GM19468 (cell line): ENCODE results near the gene ORC6.

Experiments
- ATAC-seq: cut with Tn5 transposase; IDR thresholded peaks from one replicate; pipeline ENCODE4 v1.9.1; 2021; ENCODE audit warnings: mild to moderate bottlenecking, moderate library complexity, moderate number of reproducible peaks; ENCODE audit not compliant: unreplicated experiment; ENCODE audit errors: extremely low read depth

Gene ORC6

GRCh38 chr16:46730126-46730525 lies 40.7 kb downstream of the ORC6 start:
- no peak for ATAC-seq

DNA sequence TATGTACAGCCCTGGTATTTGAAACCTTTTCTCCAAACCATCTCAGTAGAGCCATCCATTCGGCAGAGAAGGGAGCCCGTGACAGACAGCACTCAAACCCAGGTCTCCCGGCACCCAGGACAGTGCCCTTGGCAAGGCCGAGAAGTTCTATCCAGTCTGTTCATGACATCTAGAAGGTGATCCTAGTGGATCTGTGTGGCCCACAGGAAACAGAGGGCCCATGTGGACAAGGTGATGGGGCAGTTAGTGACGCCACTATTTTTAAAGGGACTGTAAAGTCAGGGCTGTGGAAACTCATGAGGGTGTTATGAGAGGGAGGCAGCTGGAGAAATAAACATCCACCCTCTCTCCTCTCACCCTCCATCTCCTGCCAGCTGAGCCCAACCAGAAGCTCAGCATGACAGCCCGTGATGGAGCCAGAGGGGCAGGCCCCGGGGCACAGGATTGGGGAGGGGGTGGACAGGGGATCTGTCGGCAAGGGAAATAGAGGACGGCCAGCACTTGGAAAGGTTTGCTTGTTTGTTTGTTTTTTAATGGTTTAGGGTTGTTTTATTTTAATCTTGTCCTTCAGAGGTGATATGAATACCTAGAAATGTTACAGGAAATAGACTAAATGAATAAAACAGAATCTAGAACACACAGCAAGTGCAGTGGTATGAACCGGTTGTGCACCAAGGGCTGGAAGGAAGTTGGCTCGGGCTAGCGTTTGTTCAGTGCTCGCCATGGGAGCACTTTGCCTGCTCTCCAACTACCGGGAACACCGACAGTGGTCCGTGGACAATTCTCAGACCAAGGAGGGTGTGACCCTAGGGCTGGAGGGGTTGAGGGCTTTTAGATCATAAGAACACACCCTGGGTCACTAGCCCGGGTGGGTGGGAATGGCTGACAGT lies 41.6 kb downstream of the ORC6 start:
- no peak for ATAC-seq

DNA sequence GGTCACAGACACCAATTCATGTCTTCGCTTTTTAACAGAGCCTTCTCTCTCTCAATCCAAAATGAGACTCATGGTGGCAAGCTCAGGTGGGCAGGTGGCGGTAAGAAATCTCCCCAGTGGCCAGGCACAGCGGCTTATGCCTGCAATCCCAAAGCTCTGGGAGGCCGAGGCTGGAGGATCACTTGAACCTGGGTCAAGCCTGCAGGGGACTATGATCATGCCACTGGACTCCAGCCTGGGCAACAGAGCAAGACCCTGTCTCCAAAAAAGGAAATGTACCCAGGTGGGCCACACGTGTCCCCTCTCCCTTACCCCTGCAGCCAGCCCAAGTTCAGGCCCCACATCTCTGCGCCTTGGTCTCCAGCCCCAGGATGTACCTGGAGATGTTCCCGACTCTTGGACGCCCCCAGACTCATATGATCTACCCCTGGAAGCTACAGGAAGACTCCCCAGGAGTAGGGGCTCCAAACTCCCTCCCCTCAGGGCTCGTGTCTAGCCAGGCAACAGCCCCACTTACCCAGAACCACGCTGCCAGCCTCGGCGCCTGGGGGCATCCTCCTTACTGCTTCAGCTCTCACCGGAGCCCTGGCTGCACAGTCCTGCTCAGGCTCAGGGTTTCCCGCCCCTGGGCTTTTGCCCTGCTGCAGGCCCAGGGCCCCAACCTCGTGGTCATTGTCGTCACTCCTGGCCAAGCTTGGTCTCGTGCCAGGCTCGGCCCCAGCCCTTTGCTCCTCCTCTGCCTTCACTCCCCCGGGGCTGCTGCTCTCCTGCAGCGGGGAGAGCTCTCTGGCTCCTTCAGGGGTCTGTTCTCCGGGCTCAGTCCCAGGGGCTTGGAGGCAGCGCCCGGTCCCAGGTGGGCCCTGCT lies 42.5 kb downstream of the ORC6 start:
- ATAC-seq: no peak

GRCh38 chr16:46732561-46732960 lies 43.1 kb downstream of the ORC6 start:
- ATAC-seq: no peak

GRCh38 chr16:46733319-46733830 lies 43.9 kb downstream of the ORC6 start:
- no peak for ATAC-seq

GRCh38 chr16:46736695-46737094 lies 47.2 kb downstream of the ORC6 start:
- no peak for ATAC-seq

GRCh38 chr16:46737621-46738214 lies 48.3 kb downstream of the ORC6 start:
- ATAC-seq: no peak

DNA sequence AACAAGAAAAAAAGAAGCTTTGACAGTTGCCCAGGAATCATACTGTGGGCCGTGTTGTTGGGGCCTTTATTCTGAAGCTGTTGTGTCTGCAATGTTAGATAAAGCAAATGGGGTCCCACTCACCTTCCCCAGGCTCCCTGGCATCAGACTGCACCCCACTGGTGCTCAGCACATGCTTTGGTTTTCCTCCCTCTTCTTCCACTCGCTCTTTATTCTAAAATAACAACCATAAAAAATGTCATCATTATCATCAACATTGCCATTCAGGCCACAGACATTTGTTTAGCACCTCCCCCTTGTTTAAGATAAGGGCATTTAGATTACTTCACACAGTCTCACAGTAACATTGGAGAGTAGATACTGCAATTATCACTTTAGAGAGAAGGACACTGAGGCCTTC lies 50.5 kb downstream of the ORC6 start:
- ATAC-seq: no peak

GRCh38 chr16:46743232-46743719 lies 53.8 kb downstream of the ORC6 start:
- ATAC-seq: no peak

DNA sequence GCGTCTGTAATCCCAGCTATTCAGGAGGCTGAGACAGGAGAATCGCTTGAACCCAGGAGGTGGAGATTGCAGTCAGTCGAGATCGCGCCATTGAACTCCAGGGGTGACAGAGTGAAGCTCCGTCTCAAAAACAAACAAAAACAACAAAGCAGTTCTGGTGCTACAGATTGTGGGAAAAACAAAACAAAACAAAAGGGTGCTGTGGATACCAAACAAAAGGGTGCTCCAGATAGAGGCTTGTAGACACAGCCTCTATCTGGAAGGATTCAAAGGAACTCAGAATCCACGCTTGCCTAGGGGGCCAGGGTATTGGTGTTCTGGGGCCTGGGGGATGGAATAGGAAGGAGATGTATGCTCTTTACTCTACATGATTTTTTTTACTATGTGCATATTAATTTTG lies 56.2 kb downstream of the ORC6 start:
- ATAC-seq: no peak

- ATAC-seq: no peak
Measured at GRCh38 chr16:46746821-46747776, 57.6 kb downstream of the ORC6 start.
